Measurements from ENCODE around the gene C19orf85. TPM values are rescaled to one million over a fixed set of nuclear protein-coding genes. Genes with fewer than 3 reads are reported as not detected.
A peak's percentile ranks its signal among the peaks of the same experiment; 100 is the strongest.

C19orf85 gene
- total RNA-seq, 1 donor, result not detected

DNA sequence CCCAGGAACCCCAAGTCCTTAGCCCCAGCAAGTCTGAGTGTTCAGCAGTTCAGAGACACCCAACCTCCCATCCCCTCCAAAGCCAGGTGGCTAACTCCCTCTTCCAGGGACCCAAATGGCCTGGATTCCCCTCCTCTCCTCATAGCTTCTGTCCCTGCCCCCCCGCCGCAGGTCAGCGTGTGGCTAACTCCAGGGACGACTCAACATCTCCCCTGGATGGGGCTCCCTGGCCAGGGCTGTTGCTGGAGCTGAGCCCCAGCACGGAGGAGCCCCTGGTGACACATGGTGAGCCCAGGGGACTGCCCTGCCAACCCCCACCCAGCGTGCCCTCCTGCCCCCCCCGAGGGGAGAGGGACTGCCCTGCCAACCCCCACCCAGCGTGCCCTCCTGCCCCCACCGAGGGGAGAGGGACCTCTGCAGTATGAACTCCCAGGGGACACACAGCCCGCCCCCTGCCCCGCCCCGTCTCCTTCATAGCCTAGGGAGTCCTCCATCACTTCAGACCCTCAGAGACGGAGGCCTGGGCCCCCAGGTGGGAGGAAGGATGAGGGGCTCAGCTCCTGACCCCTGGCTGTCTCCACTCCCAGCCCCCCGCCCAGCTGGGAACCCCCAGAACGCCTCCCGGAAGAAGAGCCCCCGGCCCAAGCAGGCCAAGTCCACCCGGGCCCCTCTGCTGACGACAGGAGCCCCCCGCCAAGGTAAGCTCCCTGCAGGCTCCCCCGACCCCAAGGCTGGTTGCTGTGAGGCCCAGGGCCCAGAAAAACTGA is 25.3 kb upstream of the C19orf85 start:
- DNase-seq (ENCODE audit: low read depth), result no peak
- H3K4me3 ChIP-seq (ENCODE audit: low read depth, low read length), result no peak overlapping the region
- TF ChIP-seq, protein P1, sequence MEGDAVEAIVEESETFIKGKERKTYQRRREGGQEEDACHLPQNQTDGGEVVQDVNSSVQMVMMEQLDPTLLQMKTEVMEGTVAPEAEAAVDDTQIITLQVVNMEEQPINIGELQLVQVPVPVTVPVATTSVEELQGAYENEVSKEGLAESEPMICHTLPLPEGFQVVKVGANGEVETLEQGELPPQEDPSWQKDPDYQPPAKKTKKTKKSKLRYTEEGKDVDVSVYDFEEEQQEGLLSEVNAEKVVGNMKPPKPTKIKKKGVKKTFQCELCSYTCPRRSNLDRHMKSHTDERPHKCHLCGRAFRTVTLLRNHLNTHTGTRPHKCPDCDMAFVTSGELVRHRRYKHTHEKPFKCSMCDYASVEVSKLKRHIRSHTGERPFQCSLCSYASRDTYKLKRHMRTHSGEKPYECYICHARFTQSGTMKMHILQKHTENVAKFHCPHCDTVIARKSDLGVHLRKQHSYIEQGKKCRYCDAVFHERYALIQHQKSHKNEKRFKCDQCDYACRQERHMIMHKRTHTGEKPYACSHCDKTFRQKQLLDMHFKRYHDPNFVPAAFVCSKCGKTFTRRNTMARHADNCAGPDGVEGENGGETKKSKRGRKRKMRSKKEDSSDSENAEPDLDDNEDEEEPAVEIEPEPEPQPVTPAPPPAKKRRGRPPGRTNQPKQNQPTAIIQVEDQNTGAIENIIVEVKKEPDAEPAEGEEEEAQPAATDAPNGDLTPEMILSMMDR (IDR thresholded peaks at IDR 0.05; ENCODE audit: insufficient read depth, low read depth, low read length), result no peak

DNA sequence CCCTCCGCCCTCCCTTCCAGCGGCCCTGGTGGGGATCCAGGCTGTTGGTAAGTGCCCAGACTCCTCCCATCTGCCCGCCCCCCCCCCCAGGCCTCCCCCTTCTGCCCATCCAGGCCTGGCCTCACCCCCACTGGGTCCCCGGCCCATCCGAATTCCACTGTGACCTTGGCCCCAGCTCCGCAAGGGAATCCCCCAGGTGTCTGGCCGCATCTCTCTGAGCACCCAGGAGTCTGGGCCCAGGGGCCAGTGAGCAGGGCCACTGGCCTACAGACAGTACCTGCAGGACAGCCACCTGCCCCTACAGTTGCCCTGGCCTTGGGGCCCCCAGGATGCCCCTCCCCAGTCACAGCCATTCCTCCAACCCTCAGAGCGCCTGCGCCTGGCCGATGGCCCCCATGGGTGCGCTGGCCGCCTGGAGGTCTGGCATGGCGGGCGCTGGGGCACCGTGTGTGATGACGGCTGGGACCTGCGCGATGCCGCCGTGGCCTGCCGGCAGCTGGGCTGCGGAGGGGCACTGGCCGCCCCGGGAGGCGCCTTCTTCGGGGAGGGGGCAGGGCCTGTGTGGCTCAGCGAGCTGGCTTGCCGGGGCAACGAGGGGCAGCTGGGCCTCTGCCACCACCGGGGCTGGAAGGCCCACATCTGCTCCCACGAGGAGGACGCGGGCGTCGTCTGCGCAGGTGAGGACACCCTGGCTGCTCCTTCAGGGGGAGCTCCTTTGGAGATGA is 24.6 kb upstream of the C19orf85 start:
- no peak for DNase-seq (ENCODE audit: low read depth)
- TF ChIP-seq, protein P1 (IDR thresholded peaks at IDR 0.05; ENCODE audit: insufficient read depth, low read depth, low read length), result no peak
- no peak overlapping the region for H3K4me3 ChIP-seq (ENCODE audit: low read depth, low read length)

DNA sequence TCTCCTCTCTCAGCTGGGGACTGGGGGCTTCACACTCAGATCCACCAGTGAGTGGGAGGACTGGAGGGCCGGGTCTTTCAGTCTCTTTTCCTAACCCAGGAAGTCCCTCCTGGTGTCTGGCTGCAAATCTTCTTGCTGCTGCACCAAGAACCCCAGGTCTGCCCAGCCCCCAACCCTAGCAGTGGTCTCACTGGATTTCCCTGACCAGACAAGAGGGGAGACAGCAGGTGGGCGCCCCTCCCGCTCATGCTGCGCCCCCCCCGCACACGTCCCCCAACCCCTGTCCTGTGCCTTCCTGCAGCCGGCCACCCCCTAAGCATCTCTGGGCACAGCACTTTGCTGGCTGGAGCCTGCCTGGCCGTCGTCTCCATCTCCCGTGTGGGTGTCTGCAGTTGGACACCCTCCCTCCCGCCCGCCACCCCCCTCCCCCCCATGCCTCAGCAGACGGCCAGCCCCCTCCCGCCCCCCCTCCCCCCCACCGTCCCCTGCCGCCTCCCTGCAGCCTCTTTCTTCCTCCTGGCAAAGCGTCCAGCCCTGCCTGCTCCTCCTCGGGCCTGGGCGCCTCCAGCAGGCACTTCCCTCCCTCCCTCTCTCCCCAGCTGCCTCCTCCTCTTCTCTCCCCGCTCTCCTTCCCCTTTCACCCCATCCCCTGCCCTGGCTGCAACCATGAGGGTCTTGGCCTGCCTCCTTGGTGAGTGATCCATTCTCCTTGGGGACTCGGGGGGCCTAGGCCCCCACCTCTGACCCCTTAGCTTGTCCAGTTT is 23.6 kb upstream of the C19orf85 start, which contains the start of gene SSC5D:
SSC5D (plus strand) TSS at position 513 of the 764 bp plus-strand sequence; CDS start at position 667, 154 bp downstream.
- DNase-seq (ENCODE audit: low read depth), result no peak
- TF ChIP-seq, protein P1 (IDR thresholded peaks at IDR 0.05; ENCODE audit: insufficient read depth, low read depth, low read length), result no peak
- H3K4me3 ChIP-seq (ENCODE audit: low read depth, low read length), result peak within 1 kb of the TSS; percentile 40

DNA sequence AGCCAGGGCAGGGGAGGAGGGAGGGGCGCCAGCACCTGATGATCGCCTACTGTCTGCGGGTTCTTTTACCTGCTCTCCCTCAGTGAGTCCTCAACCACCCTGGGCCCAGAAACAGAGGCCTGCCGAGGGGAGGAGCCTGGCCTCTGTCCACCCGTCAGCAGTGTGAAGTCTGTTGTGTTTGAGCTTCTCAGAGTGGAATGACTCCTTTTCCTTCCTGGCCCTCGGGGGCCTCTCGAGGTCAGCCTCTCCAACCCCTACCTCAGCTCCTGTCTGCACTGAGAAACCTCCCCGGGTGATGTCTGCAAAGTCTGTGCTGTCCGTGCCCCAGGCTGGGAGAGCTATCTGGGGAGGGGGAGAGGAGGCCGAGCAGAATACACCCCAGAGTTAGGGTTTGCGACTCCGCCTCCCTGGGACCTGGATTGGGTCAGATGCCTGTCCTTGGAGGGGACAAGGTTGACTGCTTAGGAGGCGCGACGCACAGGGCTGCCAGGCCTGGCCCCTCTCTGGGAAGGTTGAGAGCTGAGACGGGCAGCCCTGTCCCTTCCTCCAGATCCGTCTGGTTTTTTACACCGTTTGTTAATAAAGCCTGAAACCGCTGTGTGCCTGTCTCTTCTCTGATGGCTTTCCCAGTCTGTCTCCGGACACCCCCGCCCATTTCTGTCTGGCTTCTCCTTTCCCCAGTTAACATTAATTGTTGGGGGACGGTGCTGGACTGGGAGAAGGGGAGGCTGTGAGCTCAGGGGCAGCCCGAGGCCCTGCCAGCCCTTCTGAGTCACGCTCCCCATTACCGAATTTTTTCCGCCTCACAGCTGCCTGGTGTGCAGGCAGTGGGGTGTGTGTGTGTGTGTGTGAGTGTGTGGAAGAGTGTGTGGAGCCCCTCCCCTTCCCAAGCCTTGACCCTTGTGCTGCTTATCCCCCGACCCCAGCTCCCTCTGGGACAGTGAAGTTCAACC is 22.7 kb upstream of the C19orf85 start:
- TF ChIP-seq, protein P1 (IDR thresholded peaks at IDR 0.05; ENCODE audit: insufficient read depth, low read depth, low read length), result no peak
- H3K4me3 ChIP-seq (ENCODE audit: low read depth, low read length), result peak overlapping the region; percentile 23
- DNase-seq (ENCODE audit: low read depth), result peak; percentile 89

DNA sequence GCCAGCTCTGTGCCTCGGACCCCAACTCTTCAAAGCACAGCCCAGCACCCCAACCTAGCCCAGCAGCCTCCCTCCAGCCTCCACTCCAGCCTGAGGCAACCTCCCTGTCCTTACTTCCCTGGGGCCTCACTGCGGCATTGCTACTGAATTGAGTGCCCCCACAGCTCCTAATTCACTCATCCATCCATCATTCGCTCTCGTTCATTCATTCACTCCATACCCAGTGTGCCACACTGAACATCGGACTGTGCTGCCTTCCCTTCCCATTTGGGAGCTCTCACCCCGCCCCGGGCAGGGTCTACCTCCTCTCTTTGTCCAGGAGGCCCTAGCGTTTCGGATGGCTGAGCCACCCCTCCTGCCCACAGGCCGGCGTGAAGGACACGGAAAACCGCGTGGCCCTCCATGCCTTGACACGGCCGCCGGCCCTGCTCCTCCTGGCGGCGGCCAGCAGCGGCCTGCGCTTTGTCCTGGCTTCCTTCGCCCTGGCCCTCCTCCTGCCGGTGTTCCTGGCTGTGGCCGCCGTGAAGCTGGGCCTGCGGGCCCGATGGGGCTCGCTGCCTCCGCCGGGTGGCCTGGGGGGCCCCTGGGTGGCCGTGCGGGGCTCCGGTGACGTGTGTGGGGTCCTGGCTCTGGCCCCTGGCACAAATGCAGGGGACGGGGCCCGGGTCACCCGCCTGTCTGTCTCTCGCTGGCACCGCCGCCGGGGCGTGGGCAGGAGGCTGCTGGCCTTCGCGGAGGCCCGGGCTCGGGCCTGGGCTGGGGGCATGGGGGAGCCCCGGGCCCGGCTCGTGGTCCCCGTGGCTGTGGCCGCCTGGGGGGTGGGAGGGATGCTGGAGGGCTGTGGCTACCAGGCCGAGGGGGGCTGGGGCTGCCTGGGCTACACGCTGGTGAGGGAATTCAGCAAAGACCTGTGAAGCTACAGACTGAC is 21.8 kb upstream of the C19orf85 start:
- TF ChIP-seq, protein P1 (IDR thresholded peaks at IDR 0.05; ENCODE audit: insufficient read depth, low read depth, low read length), result peak; percentile 6
- no peak for DNase-seq (ENCODE audit: low read depth)
- H3K4me3 ChIP-seq (ENCODE audit: low read depth, low read length), result peak overlapping the region; percentile 77
